ENCODE results near the gene PRSS36. TPM values are rescaled to one million over a fixed set of nuclear protein-coding genes. Genes with fewer than 3 reads are reported as not detected.
"Not testable (repeated sequence)": the region's sequence is repeated elsewhere in the genome, so short reads cannot be mapped to it uniquely, and the experiment has no call there.

PRSS36 gene
- 1 to 10 TPM; 7.1 to 8.3 TPM for total RNA-seq
- 5.4 TPM for polyA plus RNA-seq (ENCODE audit: insufficient read depth, low read depth, low replicate concordance)
- long read RNA-seq, donor 1: 0 reads
- long read RNA-seq, donor 2: 0 reads

- 75 to 91% methylated on average over 3 to 11 of the region's 11 CpGs for WGBS, 2 donors
- no peak for DNase-seq
- Histone ChIP-seq H3K27me3 (no peaks in the 10 kb centered on the region), H3K36me3 (ENCODE audit: low read depth, missing control alignments) (no peaks in the 10 kb centered on the region), H3K4me3 (no peak within 1 kb of the TSS), H3K9me3 (no peaks in the 10 kb centered on the region), H3K4me1 (no peaks in the 10 kb centered on the region), H3K27ac (no peak within 1 kb of the TSS)
- intact Hi-C loops (cut with DNase I; ENCODE audit: low total_unique reads): loop anchor here (5.0 to 10.0 kb wide), 3 partner anchors 37 to 165 kb away; partner anchors contain the start of genes HSD3B7 and PRSS53
- TF ChIP-seq CTCF (IDR thresholded peaks at IDR 0.05): no peak
- TF ChIP-seq POLR2A (IDR thresholded peaks at IDR 0.05): no peak
These were observed at the start of gene PRSS36 for GRCh38 chr16:31149894-31150890. Gene PRSS36 (minus strand): TSS chr16:31150066. CDS start chr16:31150035, 31 bp downstream.

GRCh38 chr16:31199430-31200041 lies 49.7 kb upstream of the PRSS36 start:
- Histone ChIP-seq H3K27me3 (no peaks in the 10 kb centered on the region), H3K36me3 (ENCODE audit: low read depth, missing control alignments) (no peaks in the 10 kb centered on the region), H3K27ac (no peak overlapping the region), H3K9me3 (no peaks in the 10 kb centered on the region), H3K4me1 (peaks cover 14% of the 10 kb centered on the region), H3K4me3 (no peak overlapping the region)
- WGBS, 2 donors: 82% methylated on average over 5 of the region's 5 CpGs
- no peak for DNase-seq
- no peak for TF ChIP-seq CTCF (IDR thresholded peaks at IDR 0.05)
- TF ChIP-seq POLR2A (IDR thresholded peaks at IDR 0.05): no peak
- intact Hi-C loops (cut with DNase I; ENCODE audit: low total_unique reads): no loop called here

GRCh38 chr16:31198207-31198882 lies 48.5 kb upstream of the PRSS36 start:
- Histone ChIP-seq H3K27ac (no peak overlapping the region), H3K36me3 (ENCODE audit: low read depth, missing control alignments) (no peaks in the 10 kb centered on the region), H3K9me3 (no peaks in the 10 kb centered on the region), H3K27me3 (no peaks in the 10 kb centered on the region), H3K4me3 (no peak overlapping the region), H3K4me1 (peaks cover 14% of the 10 kb centered on the region)
- no peak for TF ChIP-seq CTCF (IDR thresholded peaks at IDR 0.05)
- no peak for TF ChIP-seq POLR2A (IDR thresholded peaks at IDR 0.05)
- no peak for DNase-seq
- WGBS, 2 donors: 59 to 60% methylated on average over 7 of the region's 7 CpGs
- intact Hi-C loops (cut with DNase I; ENCODE audit: low total_unique reads): no loop called here

GRCh38 chr16:31196324-31197088 lies 46.6 kb upstream of the PRSS36 start:
- H3K4me1 ChIP-seq: peaks cover 8% of the 10 kb centered on the region
- TF ChIP-seq POLR2A (IDR thresholded peaks at IDR 0.05) (no peak), CTCF (IDR thresholded peaks at IDR 0.05) (no peak)
- H3K27me3 ChIP-seq: no peaks in the 10 kb centered on the region
- no peaks in the 10 kb centered on the region for H3K36me3 ChIP-seq (ENCODE audit: low read depth, missing control alignments)
- no peak overlapping the region for H3K27ac ChIP-seq
- 80 to 89% methylated on average over 17 of the region's 17 CpGs for WGBS, 2 donors
- H3K9me3 ChIP-seq: no peaks in the 10 kb centered on the region
- H3K4me3 ChIP-seq: no peak overlapping the region
- DNase-seq: no peak
- intact Hi-C loops (cut with DNase I; ENCODE audit: low total_unique reads): no loop called here

- H3K27ac ChIP-seq; H3K36me3 ChIP-seq (ENCODE audit: low read depth, missing control alignments); intact Hi-C loops (cut with DNase I; ENCODE audit: low total_unique reads); H3K27me3 ChIP-seq; DNase-seq; H3K4me3 ChIP-seq; H3K4me1 ChIP-seq; H3K9me3 ChIP-seq: not testable (repeated sequence)
- WGBS, 2 donors: 87 to 97% methylated on average over 10 to 11 of the region's 11 CpGs
These were observed 46.0 kb upstream of the PRSS36 start for GRCh38 chr16:31195861-31196260.

Data from testis (tissue), 5 donors.